ENCODE measurements around the gene CFAP100.

CFAP100 gene

GRCh38 chr3:126446791-126447190, 52.1 kb downstream of the CFAP100 start:
- DNase-seq, result no peak

GRCh38 chr3:126447456-126448106, 52.9 kb downstream of the CFAP100 start:
- DNase-seq, result no peak

- no peak for DNase-seq
Observed at GRCh38 chr3:126448136-126448892, 53.6 kb downstream of the CFAP100 start.

- DNase-seq, result no peak
Observed at GRCh38 chr3:126448893-126449180, 54.1 kb downstream of the CFAP100 start.

- no peak for DNase-seq
Observed at GRCh38 chr3:126449621-126450051, 54.9 kb downstream of the CFAP100 start.

GRCh38 chr3:126450219-126450618, 55.5 kb downstream of the CFAP100 start:
- DNase-seq, result no peak

GRCh38 chr3:126450744-126451143, 56.0 kb downstream of the CFAP100 start:
- no peak for DNase-seq

GRCh38 chr3:126451511-126451910, 56.8 kb downstream of the CFAP100 start:
- no peak for DNase-seq

- no peak for DNase-seq
Observed at GRCh38 chr3:126452213-126452612, 57.5 kb downstream of the CFAP100 start.

GRCh38 chr3:126454025-126454424, 59.3 kb downstream of the CFAP100 start:
- DNase-seq, result no peak

- no peak for DNase-seq
Observed at GRCh38 chr3:126454437-126455198, 59.9 kb downstream of the CFAP100 start.

GRCh38 chr3:126456211-126456610, 61.5 kb downstream of the CFAP100 start:
- no peak for DNase-seq

GRCh38 chr3:126456766-126457388, 62.2 kb downstream of the CFAP100 start:
- no peak for DNase-seq

- no peak for DNase-seq
Observed at GRCh38 chr3:126459111-126459762, 64.5 kb downstream of the CFAP100 start.

GRCh38 chr3:126459763-126460127, 65.0 kb downstream of the CFAP100 start:
- no peak for DNase-seq

- no peak for DNase-seq
Observed at GRCh38 chr3:126460381-126460780, 65.7 kb downstream of the CFAP100 start.

- no peak for DNase-seq
Observed at GRCh38 chr3:126461450-126462070, 66.9 kb downstream of the CFAP100 start.

- no peak for DNase-seq
Observed at GRCh38 chr3:126463521-126463920, 68.8 kb downstream of the CFAP100 start.

- no peak for DNase-seq
Observed at GRCh38 chr3:126464093-126464492, 69.4 kb downstream of the CFAP100 start.

GRCh38 chr3:126464494-126464893, 69.8 kb downstream of the CFAP100 start:
- no peak for DNase-seq

- DNase-seq, result no peak
Observed at GRCh38 chr3:126464997-126465396, 70.3 kb downstream of the CFAP100 start.

- no peak for DNase-seq
Observed at GRCh38 chr3:126465928-126466544, 71.3 kb downstream of the CFAP100 start.

All from activated CD8-positive, alpha-beta memory T cell treated with anti-CD3 and anti-CD28 coated beads for 24 hours (primary cell).